ENCODE data around the gene TOM1L2.

DNA sequence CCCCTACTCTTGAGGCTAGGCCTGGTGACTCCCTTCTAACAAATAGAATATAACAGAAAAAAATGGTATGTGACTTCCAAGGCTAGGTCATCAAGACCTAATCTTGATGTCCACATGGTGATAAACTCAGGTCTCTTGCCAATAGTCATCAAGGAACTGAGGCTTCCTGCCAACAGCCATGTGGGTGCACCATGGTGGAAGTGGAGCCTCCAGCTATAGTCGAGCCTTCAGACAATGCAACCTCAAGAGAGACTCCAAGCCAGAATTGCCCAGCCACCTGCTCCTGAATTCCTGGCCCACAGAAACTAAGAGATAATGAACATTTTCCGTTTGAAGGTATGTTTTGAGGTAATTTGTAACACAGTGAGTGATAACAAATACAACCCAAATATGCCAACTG, 79.5 kb downstream of the TOM1L2 start:
- TF ChIP-seq EZH2 (IDR thresholded peaks at IDR 0.05; ENCODE audit: borderline replicate concordance, low read depth, low read length, severe bottlenecking) (no peak), CTCF (IDR thresholded peaks at IDR 0.05; ENCODE audit: borderline replicate concordance, extremely low read depth, low read length, poor library complexity, severe bottlenecking) (no peak)
